H1 (cell line): ENCODE results near the gene ALOX12. TPM values are rescaled to one million over a fixed set of nuclear protein-coding genes. Genes with fewer than 3 reads are reported as not detected.

Experiments used
- CTCF ChIA-PET: fragments of 300-600 bp; sonication (Branson Sonifier 250); formaldehyde crosslinking; loops from one replicate; lab custom pipeline; 2021; ENCODE audit not compliant: partially characterized antibody; lab: Charles Lee
- POLR2A ChIA-PET: fragments of 300-600 bp; sonication (Branson Sonifier 250); formaldehyde crosslinking; loops from one replicate; lab custom pipeline; 2021; ENCODE audit warnings: inconsistent platforms; ENCODE audit not compliant: partially characterized antibody; lab: Charles Lee
- DNase-seq, 2 experiments: peaks; one replicate each; pipeline versions ENCODE4 v3.0.0 to v3.0.0-alpha.2; 2010 to 2022; ENCODE audit warnings: low spot score in 2 of 2, low read depth in 1 of 2, mixed read lengths in 1 of 2
- FAIRE-seq: peaks from 2 replicates; lab custom pipeline; 2011; peaks lifted over from hg19 to GRCh38; lab: Jason Lieb, UNC
- H2AFZ ChIP-seq: 2 replicates; pipeline ENCODE4 v1.8.1; 2012; ENCODE audit warnings: low read length, inconsistent platforms
- H2AK5ac ChIP-seq: 2 replicates; pipeline ENCODE4 v1.6.1; 2013; ENCODE audit warnings: low read depth, low read length
- H2BK120ac ChIP-seq: replicated peaks from 2 replicates; pipeline ENCODE3; 2013; ENCODE audit warnings: low read depth, low read length, inconsistent platforms
- H2BK12ac ChIP-seq: 2 replicates; pipeline ENCODE4 v1.6.1; 2013; ENCODE audit warnings: low read depth, low read length
- H2BK15ac ChIP-seq: 2 replicates; pipeline ENCODE4 v1.6.1; 2013; ENCODE audit warnings: low read length
- H2BK20ac ChIP-seq: 2 replicates; pipeline ENCODE4 v1.6.1; 2013; ENCODE audit warnings: low read length
- H2BK5ac ChIP-seq: 2 replicates; pipeline ENCODE4 v1.6.1; 2013; ENCODE audit warnings: low read depth, low read length
- H3K14ac ChIP-seq: 2 replicates; pipeline ENCODE4 v1.6.1; 2013; ENCODE audit warnings: inconsistent platforms; ENCODE audit not compliant: insufficient read length
- H3K18ac ChIP-seq: 2 replicates; pipeline ENCODE4 v1.6.1; 2013; ENCODE audit warnings: low read length; ENCODE audit errors: extremely low read depth
- H3K23ac ChIP-seq: 2 replicates; pipeline ENCODE4 v1.6.1; 2013; ENCODE audit warnings: inconsistent platforms; ENCODE audit not compliant: insufficient read length
- H3K23me2 ChIP-seq: 2 replicates; pipeline ENCODE4 v1.6.1; 2013; ENCODE audit warnings: low read depth, low read length
- H3K27ac ChIP-seq: 2 replicates; pipeline ENCODE4 v1.6.1; 2011; ENCODE audit warnings: low read depth, low read length, inconsistent platforms
- H3K27me3 ChIP-seq, 4 experiments: replicated peaks in 1 of 4; 1 replicate in 1 of 4; 2 replicates in 3 of 4; pipeline versions ENCODE4 v1.6.1 to v1.8.1; 2011 to 2013; ENCODE audit warnings: low read length in 3 of 4, mild to moderate bottlenecking in 3 of 4, inconsistent platforms in 2 of 4, mixed read lengths in 2 of 4, moderate library complexity in 1 of 4; ENCODE audit not compliant: control insufficient read depth in 3 of 4, insufficient read depth in 3 of 4; ENCODE audit errors: extremely low read depth in 1 of 4
- H3K36me3 ChIP-seq, 4 experiments: 2 replicates each; pipeline versions ENCODE4 v1.6.1 to v1.8.1; 2011 to 2013; ENCODE audit warnings: mild to moderate bottlenecking in 4 of 4, low read length in 3 of 4, moderate library complexity in 2 of 4, control low read depth in 1 of 4, inconsistent platforms in 1 of 4; ENCODE audit not compliant: insufficient read depth in 4 of 4, control insufficient read depth in 2 of 4
- H3K4ac ChIP-seq: replicated peaks from 2 replicates; pipeline ENCODE3; 2013; ENCODE audit warnings: low read length, low read depth, mixed read lengths, inconsistent platforms; ENCODE audit not compliant: insufficient read length
- H3K4me1 ChIP-seq, 4 experiments: replicated peaks in 1 of 4; 1 replicate in 1 of 4; 2 replicates in 3 of 4; pipeline versions ENCODE4 v1.6.1 to v1.8.1; 2011 to 2013; ENCODE audit warnings: low read length in 3 of 4, inconsistent platforms in 2 of 4, mixed read lengths in 1 of 4; ENCODE audit not compliant: insufficient read depth in 4 of 4, control insufficient read depth in 3 of 4
- H3K4me2 ChIP-seq, 2 experiments: 2 replicates each; pipeline versions ENCODE4 v1.6.1 to v1.8.1; 2011 to 2013; ENCODE audit warnings: low read depth in 2 of 2, low read length in 2 of 2, control low read depth in 1 of 2, inconsistent platforms in 1 of 2, mild to moderate bottlenecking in 1 of 2; ENCODE audit not compliant: insufficient read depth in 1 of 2
- H3K4me3 ChIP-seq, 4 experiments: fragments of 200-600, 300-600 bp in 1 of 4; sonication (generic), shearing (Covaris generic), sonication (Bioruptor Twin) in 1 of 4; 2 replicates each; pipeline versions ENCODE4 v1.5.1 to v1.8.1; 2011 to 2016; ENCODE audit warnings: low read length in 4 of 4, low read depth in 3 of 4, control low read depth in 2 of 4, inconsistent platforms in 2 of 4, mild to moderate bottlenecking in 2 of 4, mixed read lengths in 1 of 4, moderate library complexity in 1 of 4; ENCODE audit not compliant: insufficient read depth in 2 of 4; ENCODE audit errors: extremely low read depth in 1 of 4
- H3K56ac ChIP-seq: replicated peaks from 2 replicates; pipeline ENCODE3; 2013; ENCODE audit warnings: low read depth, mild to moderate bottlenecking, mixed read lengths, low read length, inconsistent platforms; ENCODE audit not compliant: insufficient read length
- H3K79me1 ChIP-seq: 2 replicates; pipeline ENCODE4 v1.6.1; 2013; ENCODE audit warnings: low read depth, low read length, control low read depth
- H3K79me2 ChIP-seq, 2 experiments: 2 replicates each; pipeline versions ENCODE4 v1.6.1 to v1.8.1; 2012 to 2013; ENCODE audit warnings: low read length in 2 of 2, mild to moderate bottlenecking in 2 of 2, inconsistent platforms in 1 of 2; ENCODE audit not compliant: insufficient read depth in 2 of 2, control insufficient read depth in 1 of 2
- H3K9ac ChIP-seq, 4 experiments: replicated peaks in 1 of 4; 1 replicate in 1 of 4; 2 replicates in 3 of 4; pipeline versions ENCODE4 v1.6.1 to v1.8.1; 2011 to 2013; ENCODE audit warnings: low read depth in 3 of 4, low read length in 3 of 4, control low read depth in 2 of 4, mild to moderate bottlenecking in 2 of 4, moderate library complexity in 2 of 4, inconsistent platforms in 1 of 4; ENCODE audit errors: extremely low read depth in 1 of 4
- H3K9me3 ChIP-seq, 2 experiments: 2 replicates each; pipeline versions ENCODE4 v1.6.1 to v1.8.1; 2012 to 2013; ENCODE audit warnings: mild to moderate bottlenecking in 2 of 2, moderate library complexity in 2 of 2, control low read depth in 1 of 2, inconsistent platforms in 1 of 2, low read depth in 1 of 2, low read length in 1 of 2, mixed read lengths in 1 of 2; ENCODE audit not compliant: insufficient read depth in 2 of 2
- H4K20me1 ChIP-seq, 2 experiments: replicated peaks in 1 of 2; 2 replicates each; pipeline versions ENCODE3 to v1.8.1; 2011 to 2013; ENCODE audit warnings: inconsistent platforms in 2 of 2, low read length in 2 of 2, mild to moderate bottlenecking in 1 of 2; ENCODE audit not compliant: insufficient read depth in 2 of 2, control insufficient read depth in 1 of 2
- H4K5ac ChIP-seq: 2 replicates; pipeline ENCODE4 v1.6.1; 2013; ENCODE audit warnings: low read length, low read depth, mixed read lengths, inconsistent platforms; ENCODE audit not compliant: insufficient read length
- H4K8ac ChIP-seq: 2 replicates; pipeline ENCODE4 v1.8.0; 2013; ENCODE audit warnings: mild to moderate bottlenecking, moderate library complexity, low read length, inconsistent platforms; ENCODE audit not compliant: insufficient read depth; ENCODE audit errors: extremely low read depth
- H4K91ac ChIP-seq: replicated peaks from 2 replicates; pipeline ENCODE3; 2013; ENCODE audit warnings: low read length, mixed read lengths, inconsistent platforms; ENCODE audit not compliant: insufficient read length
- CTCF ChIP-seq, 3 experiments: IDR thresholded peaks; 1 replicate in 2 of 3; 2 replicates in 1 of 3; pipeline versions ENCODE4 v1.5.1 to v1.6.1; 2011; ENCODE audit warnings: low read length in 3 of 3, mild to moderate bottlenecking in 3 of 3, inconsistent platforms in 2 of 3, low read depth in 1 of 3, moderate library complexity in 1 of 3; ENCODE audit not compliant: insufficient read depth in 1 of 3; ENCODE audit errors: control extremely low read depth in 1 of 3
- E2F6 ChIP-seq: IDR thresholded peaks from 2 replicates; pipeline ENCODE4 v1.6.1; 2012; ENCODE audit warnings: inconsistent platforms
- EZH2 ChIP-seq: fragments of 200-600 bp; sonication (generic); IDR thresholded peaks from 2 replicates; pipeline ENCODE4 v1.7.1; 2012; ENCODE audit warnings: low read depth, mild to moderate bottlenecking, moderate library complexity, low read length, inconsistent platforms; ENCODE audit not compliant: severe bottlenecking
- MAFK ChIP-seq: IDR thresholded peaks from 2 replicates; pipeline ENCODE4 v1.6.1; 2012; ENCODE audit warnings: low read depth, mild to moderate bottlenecking, improper control_type of control experiment, low read length
- WGBS, 2 experiments: shearing (Covaris generic) in 1 of 2; methylation state at CpG; one replicate each; pipeline versions ENCODE4 v1.1.6 to v1.1.7; 2013 to 2015; ENCODE audit warnings: low lambda C conversion rate in 2 of 2, mixed read lengths in 2 of 2, inconsistent platforms in 1 of 2, low coverage in 1 of 2, missing lambda C conversion rate in 1 of 2; ENCODE audit not compliant: insufficient replicate concordance in 2 of 2, insufficient coverage in 1 of 2, insufficient read length in 1 of 2; ENCODE audit errors: extremely low coverage in 1 of 2, missing lambda C conversion rate in 1 of 2; 5-methylcytosine and 5-hydroxymethylcytosine counted together
- polyA plus RNA-seq, 7 experiments: library from polyadenylated mRNA; depleted of rRNA in 3 of 7; stranded (reverse) in 5 of 7; unstranded in 2 of 7; fragments of >200 nt in 5 of 7; fragments of 200-250 nt in 2 of 7; gene quantifications; 1 replicate in 5 of 7; 2 replicates in 1 of 7; 4 replicates in 1 of 7; pipeline versions ENCODE4 v1.2.1 to v1.2.3, GENCODE V29; 2011 to 2013; ENCODE audit warnings: missing spikeins in 2 of 7, mixed read lengths in 2 of 7
- total RNA-seq: library from RNA; stranded (reverse); fragmentation: NEBNext Ultra II Directional; extraction: Animal tissue kit (Norgen Biotek cat#: 25700); gene quantifications from 2 replicates; pipeline ENCODE4 v1.2.1, GENCODE V29; 2021

Gene ALOX12
- total and polyA plus RNA-seq, 2 of the 8 experiments (the other 6 are each of a cell fraction or from before 2014, with no cell fraction given): 1.4 to 2.0 TPM

GRCh38 chr17:6994118-6994598 lies 1.7 kb upstream of the ALOX12 start:
- Histone ChIP-seq H4K5ac (no peak overlapping the region), H4K91ac (no peak overlapping the region), H3K79me2 (no peaks in the 10 kb centered on the region), H3K9ac (no peak overlapping the region), H2AK5ac (no peak overlapping the region), H3K36me3 (peaks cover 0 to 1% (median 0%) of the 10 kb centered on the region in 4 experiments; a peak in 1 of 8 replicates), H3K4me1 (peaks cover 0 to 9% (median 1%) of the 10 kb centered on the region in 4 experiments; a peak in 2 of 7 replicates), H4K8ac (no peak overlapping the region), H3K18ac (no peak overlapping the region), H4K20me1 (peaks cover 1 to 5% of the 10 kb centered on the region in 2 experiments), H3K27me3 (peaks cover 2 to 39% (median 25%) of the 10 kb centered on the region in 4 experiments), H3K14ac (no peak overlapping the region), H2BK20ac (no peak overlapping the region), H3K27ac (no peak overlapping the region), H2BK12ac (no peak overlapping the region), H3K79me1 (no peaks in the 10 kb centered on the region), H3K9me3 (no peaks in the 10 kb centered on the region), H2BK15ac (no peak overlapping the region), H3K4ac (no peak overlapping the region), H3K4me3 (no peak overlapping the region), H2BK5ac (no peak overlapping the region), H2BK120ac (no peak overlapping the region), H3K23ac (no peak overlapping the region), H3K4me2 (no peak overlapping the region), H3K23me2 (peaks cover 10% of the 10 kb centered on the region; the same call in 1 of the 2 replicates), H2AFZ (no peak overlapping the region), H3K56ac (no peak overlapping the region)
- no peak for FAIRE-seq
- 87% methylated on average over 10 of the region's 10 CpGs; no CpG with 5 or more reads in 1 of the 2 experiments for WGBS, 2 experiments
- TF ChIP-seq E2F6 (no peak), MAFK (no peak), EZH2 (no peak), CTCF (IDR thresholded peaks at IDR 0.05; ENCODE audit: control extremely low read depth in 1 of 3, insufficient read depth in 1 of 3, low read depth in 1 of 3, low read length in 3 of 3) (no peak)
- CTCF ChIA-PET: interaction anchor here (1.1 to 1.4 kb wide), 5 partner anchors 9 to 151 kb away, joined by 3 to 6 read pairs (median 4); no protein-coding TSS in a partner anchor
- no peak for DNase-seq
- POLR2A ChIA-PET: interaction anchor here (1.0 kb wide), 1 partner anchor 9 kb away, joined by 3 read pairs; no protein-coding TSS in a partner anchor
